ENCODE data around the gene LPXN. TPM values are rescaled to one million over a fixed set of nuclear protein-coding genes. Genes with fewer than 3 reads are reported as not detected.
A peak's percentile ranks its signal among the peaks of the same experiment; 100 is the strongest.

The LPXN gene
- total RNA-seq, 1 experiment from 2014 or later: 7.8 TPM

DNA sequence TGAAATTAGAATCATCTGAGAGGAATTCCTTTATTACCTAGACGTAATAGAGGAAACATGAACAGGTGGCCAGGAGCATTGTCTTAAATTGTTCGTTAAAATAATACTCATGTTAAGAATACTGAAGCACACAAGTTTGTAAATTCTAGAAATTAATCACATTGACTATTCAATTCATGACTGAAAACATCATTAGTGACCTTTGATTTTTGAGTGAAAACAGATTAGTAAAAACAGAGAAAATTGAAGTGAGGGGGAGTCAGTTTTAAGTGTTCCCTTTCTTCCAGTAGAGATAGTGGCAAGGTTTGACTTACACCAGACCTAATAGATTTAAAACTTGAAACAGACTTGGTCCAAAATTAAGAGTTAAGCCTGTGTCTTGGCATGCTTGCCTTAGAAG, 4.7 kb upstream of the LPXN start:
- TSS peak; percentile 36 for BruUV-seq (replicated peaks)
- TF ChIP-seq, protein P1, sequence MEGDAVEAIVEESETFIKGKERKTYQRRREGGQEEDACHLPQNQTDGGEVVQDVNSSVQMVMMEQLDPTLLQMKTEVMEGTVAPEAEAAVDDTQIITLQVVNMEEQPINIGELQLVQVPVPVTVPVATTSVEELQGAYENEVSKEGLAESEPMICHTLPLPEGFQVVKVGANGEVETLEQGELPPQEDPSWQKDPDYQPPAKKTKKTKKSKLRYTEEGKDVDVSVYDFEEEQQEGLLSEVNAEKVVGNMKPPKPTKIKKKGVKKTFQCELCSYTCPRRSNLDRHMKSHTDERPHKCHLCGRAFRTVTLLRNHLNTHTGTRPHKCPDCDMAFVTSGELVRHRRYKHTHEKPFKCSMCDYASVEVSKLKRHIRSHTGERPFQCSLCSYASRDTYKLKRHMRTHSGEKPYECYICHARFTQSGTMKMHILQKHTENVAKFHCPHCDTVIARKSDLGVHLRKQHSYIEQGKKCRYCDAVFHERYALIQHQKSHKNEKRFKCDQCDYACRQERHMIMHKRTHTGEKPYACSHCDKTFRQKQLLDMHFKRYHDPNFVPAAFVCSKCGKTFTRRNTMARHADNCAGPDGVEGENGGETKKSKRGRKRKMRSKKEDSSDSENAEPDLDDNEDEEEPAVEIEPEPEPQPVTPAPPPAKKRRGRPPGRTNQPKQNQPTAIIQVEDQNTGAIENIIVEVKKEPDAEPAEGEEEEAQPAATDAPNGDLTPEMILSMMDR (IDR thresholded peaks at IDR 0.05; ENCODE audit: unreplicated experiment): no peak
- Mint-ChIP-seq H3K4me1 (ENCODE audit: insufficient read depth, unreplicated experiment) (peaks cover 17% of the 10 kb centered on the region), H3K4me3 (ENCODE audit: unreplicated experiment) (peak overlapping the region; percentile 100), H3K9me3 (ENCODE audit: unreplicated experiment) (no peaks in the 10 kb centered on the region), H3K27me3 (ENCODE audit: insufficient read depth, unreplicated experiment) (no peaks in the 10 kb centered on the region), H3K27ac (ENCODE audit: low read depth, unreplicated experiment) (peak overlapping the region; percentile 100), H3K36me3 (ENCODE audit: insufficient read depth, unreplicated experiment) (peaks cover 12% of the 10 kb centered on the region)
- DNase-seq (ENCODE audit: unreplicated experiment): no peak
- intact Hi-C loops (cut with micrococcal nuclease): no loop called here
- CTCF ChIA-PET: interaction anchor here (0.5 to 1.6 kb wide), 5 partner anchors 12 to 72 kb away, joined by 3 to 5 read pairs (median 3); no protein-coding TSS in a partner anchor
- POLR2A ChIA-PET: interaction anchor here (0.6 to 2.0 kb wide), 8 partner anchors 11 to 928 kb away, joined by 3 to 9 read pairs (median 4); no protein-coding TSS in a partner anchor

DNA sequence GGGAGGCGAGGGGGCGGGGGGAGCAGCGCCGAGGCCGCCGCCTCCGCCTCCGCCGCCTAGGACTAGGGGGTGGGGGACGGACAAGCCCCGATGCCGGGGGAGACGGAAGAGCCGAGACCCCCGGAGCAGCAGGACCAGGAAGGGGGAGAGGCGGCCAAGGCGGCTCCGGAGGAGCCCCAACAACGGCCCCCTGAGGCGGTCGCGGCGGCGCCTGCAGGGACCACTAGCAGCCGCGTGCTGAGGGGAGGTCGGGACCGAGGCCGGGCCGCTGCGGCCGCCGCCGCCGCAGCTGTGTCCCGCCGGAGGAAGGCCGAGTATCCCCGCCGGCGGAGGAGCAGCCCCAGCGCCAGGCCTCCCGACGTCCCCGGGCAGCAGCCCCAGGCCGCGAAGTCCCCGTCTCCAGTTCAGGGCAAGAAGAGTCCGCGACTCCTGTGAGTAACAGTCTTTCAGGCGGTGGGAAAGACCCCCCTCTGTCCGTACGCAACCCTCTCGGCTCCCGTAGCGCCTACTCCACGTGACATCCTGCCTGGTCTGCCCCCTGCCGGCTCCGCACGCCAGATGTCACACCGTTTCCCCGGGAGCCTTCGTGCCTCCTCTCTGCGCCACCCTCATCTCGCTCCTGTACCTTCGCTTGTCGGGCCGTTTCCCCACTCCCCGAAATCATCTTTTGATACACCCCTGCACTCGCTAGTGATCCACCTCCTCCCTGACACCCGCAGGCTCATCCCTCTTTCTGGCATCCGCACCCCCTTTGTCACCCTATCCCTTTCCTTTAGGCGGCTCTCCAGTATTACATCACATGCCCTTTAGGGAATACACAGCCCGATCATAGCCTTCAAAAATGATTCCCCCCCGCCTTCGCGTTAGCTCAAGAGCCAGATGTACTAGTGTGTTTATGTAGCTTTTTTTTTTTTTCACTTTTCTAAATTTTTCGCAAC, 3.8 kb upstream of the LPXN start:
- Mint-ChIP-seq H3K4me3 (ENCODE audit: unreplicated experiment) (peak overlapping the region; percentile 100), H3K36me3 (ENCODE audit: insufficient read depth, unreplicated experiment) (peaks cover 5% of the 10 kb centered on the region), H3K27ac (ENCODE audit: low read depth, unreplicated experiment) (peak overlapping the region; percentile 100), H3K4me1 (ENCODE audit: insufficient read depth, unreplicated experiment) (peaks cover 26% of the 10 kb centered on the region), H3K9me3 (ENCODE audit: unreplicated experiment) (no peaks in the 10 kb centered on the region), H3K27me3 (ENCODE audit: insufficient read depth, unreplicated experiment) (no peaks in the 10 kb centered on the region)
- intact Hi-C loops (cut with micrococcal nuclease): loop anchor here (2.0 to 5.0 kb wide), 5 partner anchors 47 to 1038 kb away; partner anchors contain the start of genes FAM111A and OSBP
- ChIA-PET POLR2A (interaction anchor here (0.7 to 3.3 kb wide), 7 partner anchors 24 to 927 kb away, joined by 3 to 20 read pairs (median 5); no protein-coding TSS in a partner anchor), CTCF (interaction anchor here (0.5 to 1.6 kb wide), 8 partner anchors 11 to 818 kb away, joined by 3 to 5 read pairs (median 4); no protein-coding TSS in a partner anchor)
- TF ChIP-seq, protein P1 (IDR thresholded peaks at IDR 0.05; ENCODE audit: unreplicated experiment): peak; percentile 55
- peak; percentile 88 for DNase-seq (ENCODE audit: unreplicated experiment)
- no TSS peak for BruUV-seq (replicated peaks)

DNA sequence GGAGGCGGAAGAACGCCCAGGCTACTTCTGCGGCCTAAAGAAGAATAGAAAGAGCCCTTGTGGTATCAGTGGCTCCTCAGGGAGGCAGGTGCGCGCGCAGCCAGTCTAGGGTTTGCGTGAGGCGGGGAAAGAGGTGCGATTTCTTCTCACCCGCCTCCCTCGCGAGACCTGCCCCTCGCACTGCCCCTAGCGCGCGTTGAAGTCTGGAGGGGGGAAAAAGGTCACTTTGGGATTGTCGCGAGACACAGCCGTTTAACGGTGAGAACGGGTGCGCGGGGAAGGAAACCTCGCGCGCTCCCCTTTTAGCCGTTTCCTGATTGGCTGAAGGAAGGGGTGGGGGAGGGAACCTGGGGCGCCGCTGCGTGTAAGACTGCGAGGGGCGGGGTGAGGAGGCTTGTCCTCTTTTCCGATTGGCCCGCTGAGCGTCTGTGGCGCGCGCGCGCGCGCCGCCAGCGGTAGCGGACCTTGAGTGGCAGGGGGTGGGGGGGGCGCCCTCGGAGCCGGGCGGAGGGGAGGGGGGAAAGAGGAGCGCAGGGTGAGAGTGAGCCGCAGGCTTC, 3.1 kb upstream of the LPXN start, which contains the start of gene ZFP91:
TSS of gene ZFP91 (plus strand) at position 429 of the 557 bp plus-strand sequence. CDS start 219 bp downstream, outside the sequence.
- Mint-ChIP-seq H3K27me3 (ENCODE audit: insufficient read depth, unreplicated experiment) (no peaks in the 10 kb centered on the region), H3K9me3 (ENCODE audit: unreplicated experiment) (no peaks in the 10 kb centered on the region), H3K4me3 (ENCODE audit: unreplicated experiment) (peak within 1 kb of the TSS; percentile 100), H3K36me3 (ENCODE audit: insufficient read depth, unreplicated experiment) (peaks cover 5% of the 10 kb centered on the region), H3K4me1 (ENCODE audit: insufficient read depth, unreplicated experiment) (peaks cover 32% of the 10 kb centered on the region), H3K27ac (ENCODE audit: low read depth, unreplicated experiment) (peak within 1 kb of the TSS; percentile 100)
- CTCF ChIA-PET: interaction anchor here (0.6 to 3.4 kb wide), 7 partner anchors 14 to 99 kb away, joined by 3 to 41 read pairs (median 5); no protein-coding TSS in a partner anchor
- POLR2A ChIA-PET: interaction anchor here (0.7 to 6.4 kb wide), 13 partner anchors 9 to 1037 kb away, joined by 3 to 89 read pairs (median 5); partner anchors contain the start of genes DTX4 and FAM111A
- DNase-seq (ENCODE audit: unreplicated experiment): peak; percentile 98
- intact Hi-C loops (cut with micrococcal nuclease): loop anchor here (1.0 to 5.0 kb wide), 6 partner anchors 48 to 1039 kb away; partner anchors contain the start of genes FAM111A and OSBP
- TF ChIP-seq, protein P1 (IDR thresholded peaks at IDR 0.05; ENCODE audit: unreplicated experiment): no peak
- no TSS peak for BruUV-seq (replicated peaks)

Data from MCF 10A (cell line).